ENCODE measurements around the gene CFAP298. TPM values are rescaled to one million over a fixed set of nuclear protein-coding genes. Genes with fewer than 3 reads are reported as not detected.
"Not testable (repeated sequence)": the region's sequence is repeated elsewhere in the genome, so short reads cannot be mapped to it uniquely, and the experiment has no call there.

CFAP298 gene
- total RNA-seq, 1 donor: 14.8 TPM

GRCh38 chr21:32626621-32627196, 14.5 kb upstream of the CFAP298 start:
- no peak overlapping the region for H3K4me2 ChIP-seq (ENCODE audit: insufficient read depth, low read length)
- no peak for TF ChIP-seq CTCF (IDR thresholded peaks at IDR 0.05; ENCODE audit: extremely low read depth, low read depth, low read length)
- H4K20me1 ChIP-seq (ENCODE audit: insufficient read depth, low read length): no peaks in the 10 kb centered on the region
- H3K27ac ChIP-seq (ENCODE audit: low read depth, low read length): no peak overlapping the region
- no peaks in the 10 kb centered on the region for H3K4me1 ChIP-seq (ENCODE audit: insufficient read depth, low read length)
- H3K4me3 ChIP-seq (ENCODE audit: insufficient read depth, low read length): no peak overlapping the region
- H3K9me3 ChIP-seq (ENCODE audit: low read depth, low read length): peaks cover 7% of the 10 kb centered on the region
- H3K36me3 ChIP-seq (ENCODE audit: insufficient read depth, low read length): peaks cover 13% of the 10 kb centered on the region
- peak; percentile 52 for DNase-seq (ENCODE audit: insufficient read length, low spot score, missing footprints)
- H3K79me2 ChIP-seq (ENCODE audit: insufficient read depth, low read length): no peaks in the 10 kb centered on the region
- no peaks in the 10 kb centered on the region for H3K27me3 ChIP-seq (ENCODE audit: insufficient read depth, low read length)
- H2AFZ ChIP-seq (ENCODE audit: low read length): no peak overlapping the region

- H3K79me2 ChIP-seq (ENCODE audit: insufficient read depth, low read length); H3K27ac ChIP-seq (ENCODE audit: low read depth, low read length); H4K20me1 ChIP-seq (ENCODE audit: insufficient read depth, low read length): not testable (repeated sequence)
Measured at GRCh38 chr21:32618218-32618617, 6.0 kb upstream of the CFAP298 start.

GRCh38 chr21:32613436-32614043, 1.4 kb upstream of the CFAP298 start:
- H3K27ac ChIP-seq (ENCODE audit: low read depth, low read length): peak overlapping the region; percentile 97
- H3K4me3 ChIP-seq (ENCODE audit: insufficient read depth, low read length): peak overlapping the region; percentile 95
- H2AFZ ChIP-seq (ENCODE audit: low read length): peak overlapping the region; percentile 97
- H4K20me1 ChIP-seq (ENCODE audit: insufficient read depth, low read length): peaks cover 5% of the 10 kb centered on the region
- H3K4me1 ChIP-seq (ENCODE audit: insufficient read depth, low read length): peaks cover 8% of the 10 kb centered on the region
- H3K36me3 ChIP-seq (ENCODE audit: insufficient read depth, low read length): peaks cover 9% of the 10 kb centered on the region
- peak overlapping the region; percentile 93 for H3K4me2 ChIP-seq (ENCODE audit: insufficient read depth, low read length)
- no peak for TF ChIP-seq CTCF (IDR thresholded peaks at IDR 0.05; ENCODE audit: extremely low read depth, low read depth, low read length)
- DNase-seq (ENCODE audit: insufficient read length, low spot score, missing footprints): no peak
- H3K79me2 ChIP-seq (ENCODE audit: insufficient read depth, low read length): peaks cover 25% of the 10 kb centered on the region
- no peaks in the 10 kb centered on the region for H3K27me3 ChIP-seq (ENCODE audit: insufficient read depth, low read length)
- no peaks in the 10 kb centered on the region for H3K9me3 ChIP-seq (ENCODE audit: low read depth, low read length)

More at GRCh38 chr21:32618218-32618617, 6.0 kb upstream of the CFAP298 start:
- H3K36me3 ChIP-seq (ENCODE audit: insufficient read depth, low read length); H3K9me3 ChIP-seq (ENCODE audit: low read depth, low read length); H3K4me2 ChIP-seq (ENCODE audit: insufficient read depth, low read length); H2AFZ ChIP-seq (ENCODE audit: low read length); H3K27me3 ChIP-seq (ENCODE audit: insufficient read depth, low read length); DNase-seq (ENCODE audit: insufficient read length, low spot score, missing footprints); H3K4me1 ChIP-seq (ENCODE audit: insufficient read depth, low read length); H3K4me3 ChIP-seq (ENCODE audit: insufficient read depth, low read length): not testable (repeated sequence)

GRCh38 chr21:32612999-32613337, 791 bp upstream of the CFAP298 start:
- Histone ChIP-seq H3K36me3 (ENCODE audit: insufficient read depth, low read length) (peaks cover 12% of the 10 kb centered on the region), H3K4me1 (ENCODE audit: insufficient read depth, low read length) (peaks cover 8% of the 10 kb centered on the region), H3K4me3 (ENCODE audit: insufficient read depth, low read length) (peak overlapping the region; percentile 95), H3K79me2 (ENCODE audit: insufficient read depth, low read length) (peaks cover 25% of the 10 kb centered on the region), H3K27ac (ENCODE audit: low read depth, low read length) (peak overlapping the region; percentile 97), H2AFZ (ENCODE audit: low read length) (peak overlapping the region; percentile 97), H3K4me2 (ENCODE audit: insufficient read depth, low read length) (peak overlapping the region; percentile 93), H4K20me1 (ENCODE audit: insufficient read depth, low read length) (peaks cover 5% of the 10 kb centered on the region), H3K27me3 (ENCODE audit: insufficient read depth, low read length) (no peaks in the 10 kb centered on the region), H3K9me3 (ENCODE audit: low read depth, low read length) (no peaks in the 10 kb centered on the region)
- no peak for TF ChIP-seq CTCF (IDR thresholded peaks at IDR 0.05; ENCODE audit: extremely low read depth, low read depth, low read length)
- DNase-seq (ENCODE audit: insufficient read length, low spot score, missing footprints): no peak

All from osteoblast (primary cell).